Muscle of arm (tissue), 12 donors: ENCODE measurements around the gene TRIP13. TPM values are rescaled to one million over a fixed set of nuclear protein-coding genes. Genes with fewer than 3 reads are reported as not detected.
"Not testable (repeated sequence)": the region's sequence is repeated elsewhere in the genome, so short reads cannot be mapped to it uniquely, and the experiment has no call there.

Experiments used
- DNase-seq: peaks from one replicate; pipeline ENCODE4 v3.0.0-alpha.2; 2013
- polyA plus RNA-seq, 12 donors: library from polyadenylated mRNA; unstranded; fragments of 120-200 nt; gene quantifications; one replicate each; pipeline ENCODE4 v1.2.1, GENCODE V29; 2013; ENCODE audit not compliant: insufficient read length in 12 of 12

Gene TRIP13
- polyA plus RNA-seq, 12 donors, result 6.0 to 19.7 (median 9.8) TPM; not detected in 1

DNA sequence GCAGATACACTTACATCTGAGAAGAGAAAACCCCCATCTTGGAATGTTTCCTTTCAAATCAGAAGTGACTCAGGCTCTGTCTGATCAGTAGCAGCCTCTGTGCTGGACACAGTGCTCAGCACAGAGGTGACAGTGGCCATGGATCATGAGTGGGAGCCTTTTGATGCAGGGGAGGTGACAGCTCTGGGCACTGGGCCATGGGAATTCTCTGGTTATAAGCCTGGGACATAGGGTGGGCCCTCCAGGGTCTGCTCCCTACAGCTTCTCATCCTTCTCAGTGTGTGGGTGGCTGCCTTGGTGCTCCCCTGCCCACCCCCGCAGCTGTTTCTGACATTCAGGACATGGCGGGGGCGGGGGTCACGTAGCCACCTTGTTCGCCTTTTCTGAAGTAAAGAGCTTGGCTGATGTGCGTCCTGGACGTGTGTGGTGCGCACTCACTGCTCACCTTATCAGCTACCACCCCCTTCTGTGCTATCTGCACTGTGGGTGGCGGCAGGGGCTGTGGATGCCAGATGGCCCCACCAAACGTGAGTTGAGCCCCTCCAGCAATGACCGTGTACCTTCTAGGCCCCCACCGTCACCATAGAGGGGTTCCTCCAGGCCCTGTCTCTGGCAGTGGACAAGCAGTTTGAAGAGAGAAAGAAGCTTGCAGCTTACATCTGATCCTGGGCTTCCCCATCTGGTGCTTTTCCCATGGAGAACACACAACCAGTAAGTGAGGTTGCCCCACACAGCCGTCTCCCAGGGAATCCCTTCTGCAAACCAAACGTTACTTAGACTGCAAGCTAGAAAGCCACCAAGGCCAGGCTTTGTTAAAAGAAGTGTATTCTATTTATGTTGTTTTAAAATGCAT, 24.0 kb downstream of the TRIP13 start:
- DNase-seq, result no peak

DNA sequence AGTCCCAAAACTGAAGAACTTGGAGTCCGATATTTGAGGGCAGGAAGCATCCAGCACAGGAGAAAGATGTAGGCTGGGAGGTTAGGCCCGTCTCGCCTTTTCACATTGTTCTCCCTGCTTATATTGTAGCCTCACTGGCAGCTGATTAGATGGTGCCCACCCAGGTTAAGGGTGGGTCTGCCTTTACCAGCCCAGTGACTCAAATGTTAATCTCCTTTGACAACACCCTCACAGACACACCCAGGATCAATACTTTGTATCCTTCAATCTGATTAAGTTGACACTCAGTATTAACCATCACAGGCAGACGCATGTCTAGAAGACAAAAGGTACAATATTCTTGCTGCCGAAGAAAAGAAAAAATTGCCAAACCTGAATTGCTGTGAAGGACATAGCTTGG, 26.0 kb downstream of the TRIP13 start:
- not testable (repeated sequence) for DNase-seq

DNA sequence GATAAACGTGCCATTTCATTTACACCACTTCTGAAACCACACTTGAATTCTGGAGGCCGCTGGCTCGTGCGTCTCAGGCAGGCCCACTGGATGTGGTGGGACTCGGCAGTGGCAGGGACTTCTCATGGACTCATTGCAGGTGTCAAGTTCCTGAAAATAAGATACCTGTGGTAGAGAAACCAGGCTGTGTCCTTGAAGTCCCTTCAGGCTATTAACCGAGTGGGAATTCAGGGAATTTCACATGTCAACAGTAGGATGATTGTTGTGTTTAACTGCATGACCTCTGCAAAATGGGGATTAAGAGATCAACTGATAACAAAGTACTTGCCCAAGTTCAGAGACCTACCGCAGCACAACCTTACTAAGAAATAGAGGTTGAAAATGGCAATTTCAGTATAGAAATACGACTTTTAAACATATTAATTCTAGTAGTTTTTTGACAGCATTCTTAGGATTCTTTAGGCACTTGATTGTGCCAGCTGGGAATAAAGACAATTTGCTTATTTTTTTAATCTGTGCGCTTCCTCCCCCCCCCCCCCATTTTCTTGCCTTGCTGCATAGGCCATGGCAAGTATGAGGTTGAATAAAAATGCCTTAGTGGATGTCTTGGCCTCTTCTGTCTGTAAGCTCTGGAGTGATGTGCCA, 26.8 kb downstream of the TRIP13 start:
- DNase-seq, result no peak

DNA sequence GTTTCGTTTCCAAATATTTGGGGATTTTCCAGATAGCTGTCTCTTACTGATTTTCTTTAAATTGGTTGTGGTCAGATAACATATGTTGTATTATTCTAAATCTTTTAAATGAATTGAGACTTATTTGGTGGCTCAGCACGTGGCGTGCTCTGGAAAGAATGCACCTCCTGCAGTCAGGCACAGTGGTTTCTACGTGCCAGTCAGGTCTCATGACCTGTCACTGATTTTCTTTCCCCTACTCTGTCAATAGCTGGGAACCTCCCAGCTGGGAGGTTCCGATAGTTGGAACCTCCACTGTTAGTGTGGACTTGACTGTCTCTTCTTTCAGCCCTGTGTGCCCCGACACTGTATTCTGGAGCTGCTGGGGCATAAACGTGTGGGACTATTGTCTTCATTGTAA, 27.6 kb downstream of the TRIP13 start:
- DNase-seq, result no peak

DNA sequence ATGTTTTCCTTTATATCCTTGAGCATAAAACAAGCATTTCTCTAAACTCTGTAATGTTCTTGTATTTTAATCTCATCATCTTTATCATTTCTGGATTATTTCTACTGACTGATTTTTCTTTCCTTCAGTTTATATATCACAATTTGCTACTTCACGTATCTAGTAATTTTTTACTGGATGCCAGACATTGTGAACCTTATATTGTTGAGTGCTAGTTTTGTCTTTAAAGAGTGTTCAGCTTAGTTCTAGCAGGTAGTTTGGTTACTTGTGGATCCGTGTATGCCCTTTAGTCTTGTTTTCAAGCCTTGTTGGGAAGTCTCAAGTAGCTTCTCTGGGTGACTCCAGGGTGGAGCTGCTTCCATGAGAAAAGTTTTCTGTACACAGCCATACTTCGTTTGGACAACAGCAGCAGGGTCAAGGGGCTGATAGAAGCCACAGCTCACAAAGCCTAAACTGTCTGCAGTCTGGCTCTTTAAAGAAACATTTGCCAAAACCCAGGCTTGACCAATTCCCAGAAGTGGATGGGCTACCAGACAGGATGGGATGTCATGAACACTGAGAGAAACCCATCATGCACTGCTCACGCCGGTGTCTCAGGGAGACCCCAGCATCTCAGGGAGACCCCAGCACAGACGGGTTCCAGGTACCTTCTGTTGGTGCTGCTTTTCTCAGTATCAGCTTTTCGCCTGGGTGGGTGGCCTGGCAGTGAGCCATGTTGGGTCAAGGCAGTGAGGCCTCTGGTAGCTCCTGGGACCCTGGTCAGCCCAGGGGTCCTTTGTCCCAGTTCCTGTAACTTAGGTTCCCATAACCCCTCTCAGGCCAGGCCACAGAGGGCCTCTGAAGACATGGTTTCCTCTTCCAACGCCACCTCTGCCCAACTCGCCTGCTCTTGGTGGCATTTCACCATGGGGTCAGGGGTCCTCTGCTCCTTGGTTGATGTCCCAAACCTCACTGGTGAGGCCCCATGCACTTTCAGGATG, 29.1 kb downstream of the TRIP13 start:
- DNase-seq, result no peak

DNA sequence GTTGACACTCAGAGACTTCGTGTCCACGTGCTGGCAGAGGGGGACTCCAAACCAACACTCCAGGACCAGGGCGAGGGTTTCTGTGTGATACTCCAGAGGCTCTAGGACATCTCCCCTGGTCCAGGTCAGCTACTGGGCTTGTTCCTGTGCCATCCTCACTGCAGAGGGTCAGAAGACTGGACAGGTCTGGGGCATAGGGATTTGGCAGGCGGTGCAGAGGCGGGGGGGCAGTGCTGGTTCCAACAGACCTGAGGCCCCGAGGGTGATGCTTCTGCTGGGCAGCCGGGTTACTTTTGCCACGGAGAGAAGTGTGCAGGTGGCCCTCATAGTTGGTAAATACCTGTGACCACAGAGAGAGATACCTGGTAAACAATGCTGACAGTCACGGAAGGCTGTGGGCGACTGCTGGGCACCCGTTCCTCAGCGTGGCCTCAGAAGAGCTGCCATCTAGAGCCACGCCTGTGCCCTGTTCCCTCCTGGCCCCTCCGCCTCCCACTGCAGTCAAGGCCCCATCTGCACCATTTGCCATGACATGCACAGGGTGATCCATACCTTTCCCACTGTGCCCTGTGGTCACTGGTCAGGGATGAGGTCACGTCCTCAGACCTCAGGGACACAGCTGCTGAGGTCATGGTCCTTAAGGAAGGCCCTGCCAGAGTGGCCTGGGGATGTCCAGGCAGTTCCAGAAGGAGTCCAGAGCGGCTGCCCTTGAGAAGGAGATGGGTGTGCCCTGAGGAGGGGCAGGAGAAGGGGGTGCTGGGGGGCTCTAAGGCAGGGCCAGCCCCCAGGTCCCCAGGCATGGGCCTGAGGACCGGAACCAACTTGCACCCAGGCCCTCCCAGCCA, 30.0 kb downstream of the TRIP13 start:
- DNase-seq, result no peak

DNA sequence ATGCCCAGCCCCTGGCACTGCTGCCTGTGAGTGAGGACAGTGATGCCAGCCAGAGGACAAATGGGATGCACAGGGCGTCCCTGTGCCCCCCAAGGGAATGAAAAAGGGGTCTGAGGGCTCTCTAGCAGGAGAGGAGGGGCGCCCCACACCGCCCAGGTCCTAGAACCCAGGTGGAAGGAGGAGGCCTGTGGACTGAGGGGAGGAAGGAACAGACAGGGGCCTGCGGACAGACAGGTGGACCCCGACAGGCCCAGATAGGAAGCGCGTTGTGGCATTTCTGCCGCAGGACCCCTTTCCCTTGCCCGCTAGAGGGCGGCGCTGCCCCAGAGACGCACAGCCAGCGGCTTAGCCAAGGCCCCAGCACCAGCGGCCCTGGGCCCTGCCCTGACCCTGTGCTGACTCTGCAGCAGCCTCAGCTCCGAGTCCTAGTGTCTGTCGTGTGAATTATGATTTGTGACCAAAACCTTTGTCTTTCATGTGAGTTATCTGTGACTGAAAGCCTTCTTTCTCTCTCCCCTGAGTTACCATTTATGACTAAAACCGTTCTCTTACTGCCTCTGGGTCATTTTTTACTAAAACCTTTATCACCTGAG, 30.7 kb downstream of the TRIP13 start:
- peak; percentile 71 for DNase-seq

DNA sequence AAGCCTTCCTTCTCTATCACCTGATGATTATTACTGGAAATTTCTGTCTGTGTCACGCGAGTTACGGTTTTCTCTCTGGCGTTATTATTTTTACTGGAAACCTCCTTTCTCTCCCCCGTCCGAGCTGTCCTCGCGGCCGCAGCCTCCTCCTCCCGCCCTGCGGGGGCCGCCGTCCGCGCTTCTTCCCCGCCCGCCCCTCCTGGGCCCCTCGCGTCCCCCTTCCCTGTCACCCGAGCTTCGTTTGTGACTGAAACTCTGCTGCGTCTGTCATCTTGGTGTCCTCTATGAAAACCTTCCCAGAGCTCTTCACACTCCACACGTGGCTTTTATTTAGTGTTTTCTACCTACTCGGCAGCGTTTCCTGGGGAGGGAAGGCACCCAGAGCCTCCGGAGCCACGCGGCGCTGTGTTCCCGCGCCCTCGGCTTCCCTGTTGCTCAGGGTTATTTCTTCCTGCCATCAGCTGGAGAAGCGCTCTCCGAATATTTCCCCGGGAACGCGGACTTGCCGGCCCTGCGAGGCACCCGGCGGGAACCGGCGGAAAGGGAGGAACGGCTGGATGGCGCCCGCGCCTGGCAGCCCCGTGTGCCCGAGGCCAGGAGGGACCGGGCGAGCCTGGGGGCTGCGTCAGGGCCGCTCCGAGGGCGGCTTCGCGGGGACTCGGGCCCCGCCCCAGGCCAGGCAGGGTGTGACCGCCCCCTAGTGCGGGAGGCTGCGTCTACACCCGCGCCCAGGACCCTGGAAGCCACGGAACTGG, 33.9 kb downstream of the TRIP13 start:
- DNase-seq, result no peak

DNA sequence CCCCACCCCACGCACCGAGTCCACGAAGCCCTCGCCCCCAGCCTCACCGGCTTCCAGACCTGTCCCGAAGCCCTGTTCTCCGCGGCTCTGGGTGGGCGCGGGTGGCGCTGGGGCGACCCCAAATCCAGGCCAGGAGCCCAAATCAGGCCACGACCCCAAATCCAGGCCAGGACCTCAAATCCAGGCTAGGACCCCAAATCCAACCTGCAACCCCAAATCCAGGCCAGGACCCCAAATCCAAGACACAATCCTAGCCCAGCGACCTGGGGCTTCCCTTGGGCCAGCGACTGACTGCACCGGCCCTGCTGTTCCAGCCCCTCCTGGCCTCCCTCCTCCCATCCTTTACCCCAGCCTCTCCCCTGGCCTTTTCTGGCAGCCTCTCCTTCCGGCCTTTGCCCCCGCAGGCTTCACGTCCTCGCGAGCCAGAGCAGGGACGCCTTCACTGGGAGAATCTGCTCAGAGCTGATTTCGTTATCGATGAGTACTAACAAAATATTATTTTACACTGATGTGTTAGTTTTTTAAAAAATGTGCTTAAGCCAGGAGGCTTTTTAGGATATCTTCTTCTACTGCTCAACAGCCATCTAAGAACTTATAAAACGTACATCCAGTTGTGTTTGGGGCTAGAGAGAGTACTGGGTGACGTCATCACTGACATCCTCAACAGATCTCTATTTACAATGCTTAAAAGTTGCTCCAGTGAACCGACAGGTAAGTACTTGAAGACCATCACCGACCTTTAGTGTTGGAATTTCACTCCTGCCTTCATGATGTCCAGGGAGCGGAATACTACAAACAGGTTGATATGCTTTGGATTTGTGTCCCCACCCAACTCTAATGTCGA, 34.7 kb downstream of the TRIP13 start:
- no peak for DNase-seq

DNA sequence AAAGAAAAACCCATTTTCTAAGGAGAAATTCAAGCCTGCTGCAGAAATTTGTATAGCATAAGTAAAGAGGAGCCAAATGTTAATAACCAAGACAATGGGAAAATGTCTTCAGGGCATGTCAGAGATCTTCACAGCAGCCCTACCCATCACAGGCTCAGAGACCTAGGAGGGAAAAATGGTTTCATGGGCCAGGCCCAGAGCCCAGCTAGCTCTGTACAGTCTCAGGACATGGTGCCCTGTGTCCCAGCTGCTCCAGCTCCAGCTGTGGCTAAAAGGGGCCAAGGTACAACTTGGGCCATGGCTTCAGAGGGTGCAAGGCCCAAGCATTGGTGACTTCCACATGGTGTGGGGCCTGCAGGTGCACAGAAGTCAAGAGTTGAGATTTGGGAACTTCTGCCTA, 36.5 kb downstream of the TRIP13 start:
- not testable (repeated sequence) for DNase-seq

DNA sequence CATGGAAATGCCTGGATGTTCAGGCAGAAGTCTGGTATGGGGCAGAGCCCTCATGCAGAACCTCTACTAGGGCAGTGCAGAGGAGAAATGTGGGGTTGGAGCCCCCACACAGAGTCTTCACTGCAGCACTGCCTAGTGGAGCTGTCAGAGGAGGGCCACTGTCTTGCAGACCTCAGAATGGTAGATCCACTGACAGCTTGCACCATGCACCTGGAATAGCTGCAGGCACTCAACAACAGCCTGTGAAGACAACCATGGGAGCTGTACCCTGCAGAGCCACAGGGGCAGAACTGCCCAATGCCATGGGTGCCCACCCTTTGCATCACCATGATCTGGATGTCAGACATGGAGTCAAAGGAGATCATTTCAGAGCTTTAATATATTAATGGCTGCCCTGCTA, 36.9 kb downstream of the TRIP13 start:
- no peak for DNase-seq

DNA sequence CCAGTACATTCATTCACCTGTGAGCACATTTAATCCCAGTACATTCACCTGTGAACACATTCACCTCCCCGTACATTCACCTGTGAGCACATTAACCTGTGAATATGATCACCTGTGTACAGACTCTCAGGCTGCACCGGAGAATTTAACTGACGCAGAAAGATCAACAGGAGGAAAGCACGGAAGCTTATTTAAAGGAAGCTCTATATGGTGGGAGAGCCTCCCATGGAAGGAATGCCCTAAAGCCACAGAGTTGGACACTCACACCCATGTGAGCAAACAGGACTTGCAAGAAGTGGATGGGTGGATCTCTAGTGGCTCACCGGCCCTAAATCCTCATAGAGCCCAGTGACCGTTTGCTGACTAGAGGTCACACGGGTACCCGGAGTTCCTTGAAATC, 38.2 kb downstream of the TRIP13 start:
- DNase-seq, result no peak

DNA sequence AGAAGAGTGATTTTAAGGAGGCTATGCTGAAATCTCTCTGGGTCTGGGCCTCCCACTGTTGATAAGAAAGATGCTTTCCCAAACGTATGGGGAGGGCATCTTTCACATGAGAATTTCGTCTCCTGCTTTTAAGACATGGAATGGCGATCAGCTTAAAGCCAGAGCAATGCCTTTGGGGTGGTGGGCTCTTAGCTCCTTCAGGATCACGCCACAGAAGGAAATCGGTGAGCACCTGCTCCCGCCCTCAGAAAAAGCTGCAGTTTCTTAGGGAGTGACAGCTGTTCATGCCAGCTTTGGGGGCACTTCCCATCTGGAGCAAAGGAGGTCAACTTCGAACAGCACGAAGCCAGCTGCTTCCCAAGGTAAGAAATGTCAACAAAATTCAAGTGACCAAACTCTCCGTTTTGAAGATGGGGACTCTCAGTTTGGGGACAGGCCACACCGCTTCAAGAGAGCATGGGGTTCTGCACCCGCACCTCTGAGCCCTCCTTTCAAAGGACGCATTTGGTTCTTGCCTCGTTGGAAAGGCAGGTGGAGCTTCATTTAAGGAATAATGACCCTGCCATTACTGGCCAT, 39.0 kb downstream of the TRIP13 start:
- no peak for DNase-seq

DNA sequence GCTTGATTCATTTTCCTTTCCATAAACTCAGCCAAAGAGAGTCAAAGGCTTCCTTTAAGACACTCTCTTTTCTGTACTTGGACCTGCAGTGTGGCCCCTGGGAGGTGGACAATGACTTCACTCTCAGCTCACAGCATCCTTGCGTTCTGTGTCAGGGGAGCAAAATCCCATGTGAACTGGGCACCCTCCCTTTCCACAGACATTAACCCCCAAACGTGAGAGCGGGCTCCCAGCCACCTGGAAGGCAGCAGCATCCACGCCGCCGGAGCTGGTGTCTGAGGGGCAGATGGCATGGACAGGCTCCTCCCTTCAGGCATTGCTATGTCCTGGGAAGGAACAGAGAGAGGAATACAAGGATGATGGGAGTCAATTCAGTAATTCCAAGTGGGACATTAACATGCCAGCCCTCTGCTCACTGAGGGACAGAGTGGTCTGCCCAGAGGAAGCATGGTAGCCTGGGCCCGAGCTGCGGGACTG, 39.5 kb downstream of the TRIP13 start:
- DNase-seq, result no peak

DNA sequence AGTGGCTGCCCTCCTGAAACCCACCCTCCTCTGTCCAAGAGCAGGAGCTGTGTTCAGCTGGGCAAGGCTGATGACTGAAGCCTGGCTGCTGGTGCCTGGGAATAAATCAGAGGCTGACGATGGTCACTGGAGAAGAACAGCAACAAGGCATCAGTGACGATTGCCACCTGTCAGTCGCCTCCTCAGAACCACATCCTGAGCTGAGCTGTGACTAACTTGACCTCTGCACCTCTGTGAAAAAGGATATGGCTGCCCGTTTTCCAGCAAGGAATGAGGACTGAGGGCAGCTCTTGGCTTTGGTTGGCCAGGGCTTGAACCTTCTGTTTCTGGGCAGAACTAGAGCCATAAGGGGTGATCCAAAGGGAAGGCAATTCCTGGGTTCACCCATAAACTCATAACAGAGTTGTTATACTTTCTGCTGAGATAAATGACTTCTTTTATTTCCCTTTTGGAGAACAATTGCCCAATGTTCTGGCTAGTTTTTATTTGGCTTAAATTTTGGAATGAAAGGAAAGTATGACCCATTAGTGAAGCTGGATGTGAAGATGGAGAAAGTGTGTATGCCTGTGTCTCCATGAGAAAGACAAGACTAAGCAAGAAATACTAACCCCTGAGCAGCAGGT, 40.1 kb downstream of the TRIP13 start:
- DNase-seq, result no peak

DNA sequence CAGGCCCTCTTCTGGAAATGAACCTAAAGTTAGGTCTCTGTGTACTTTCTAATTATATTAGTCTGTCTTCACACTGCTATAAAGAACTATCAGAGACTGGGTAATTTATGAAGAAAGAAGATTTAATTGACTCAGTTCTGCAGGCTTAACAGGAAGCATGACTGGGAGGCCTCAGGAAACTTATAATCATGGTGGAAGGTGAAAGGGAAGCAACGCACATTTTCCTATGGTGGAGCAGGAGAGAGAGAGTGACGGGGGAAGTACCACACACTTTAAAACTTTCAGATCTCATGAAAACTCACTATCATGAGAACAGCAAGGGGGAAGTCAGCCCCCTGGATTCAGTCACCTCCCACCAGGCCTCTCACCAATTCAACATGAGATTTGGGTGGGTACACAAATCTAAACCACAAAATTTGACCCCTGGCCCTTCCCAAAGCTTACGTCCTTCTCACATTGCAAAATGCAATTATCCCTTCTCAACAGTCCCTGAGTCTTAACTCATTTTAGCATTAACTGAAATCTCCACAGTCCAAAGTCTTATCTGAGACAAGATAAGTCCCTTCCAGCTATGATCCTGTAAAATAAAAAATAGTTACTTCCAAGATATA, 40.7 kb downstream of the TRIP13 start:
- no peak for DNase-seq

DNA sequence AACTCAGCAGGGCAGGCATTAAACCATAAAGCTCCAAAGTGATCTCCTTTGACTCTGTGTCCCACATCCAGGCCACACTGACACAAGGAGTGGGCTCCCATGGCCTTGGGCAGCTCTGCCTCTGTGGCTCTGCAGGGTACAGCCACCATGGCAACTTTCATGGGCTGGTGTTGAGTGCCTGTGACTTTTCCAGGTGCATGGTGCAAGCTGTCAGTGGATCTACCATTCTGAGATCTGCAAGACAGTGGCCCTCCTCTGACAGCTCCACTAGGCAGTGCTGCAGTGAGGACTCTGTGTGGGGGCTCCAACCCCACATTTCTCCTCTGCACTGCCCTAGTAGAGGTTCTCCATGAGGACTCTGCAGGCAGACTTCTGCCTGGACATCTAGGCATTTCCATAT, 41.3 kb downstream of the TRIP13 start:
- DNase-seq, result not testable (repeated sequence)
